GM12873 (cell line): ENCODE data around the gene NEDD4.

Source experiments
- TF ChIP-seq, protein P1 (sequence below): IDR thresholded peaks from 2 replicates; pipeline ENCODE4 v1.5.1; 2012; ENCODE audit warnings: low read depth, mild to moderate bottlenecking, moderate library complexity, low read length, control low read depth; ENCODE audit not compliant: insufficient read depth; ENCODE audit errors: missing control alignments

NEDD4 gene

DNA sequence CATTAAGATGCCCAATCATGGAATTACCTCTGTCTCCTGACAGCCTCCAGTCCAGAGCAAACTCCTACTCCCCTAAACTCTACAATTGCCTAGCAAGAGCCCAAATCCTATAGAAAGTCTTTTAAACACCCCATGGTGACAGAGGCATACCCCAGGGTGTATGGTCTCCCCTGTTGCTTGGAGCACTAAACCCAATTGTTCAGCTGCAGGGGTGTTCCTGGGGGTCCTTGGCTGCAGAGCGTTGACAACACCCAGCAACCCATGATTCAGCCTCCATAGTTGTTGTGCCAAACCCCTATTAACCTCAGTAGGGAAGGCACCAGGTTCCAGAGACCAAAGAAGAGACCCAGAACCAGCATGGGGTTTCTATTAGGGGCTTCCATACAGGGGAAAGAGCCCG lies 41.8 kb upstream of the NEDD4 start:
- TF ChIP-seq, protein P1, sequence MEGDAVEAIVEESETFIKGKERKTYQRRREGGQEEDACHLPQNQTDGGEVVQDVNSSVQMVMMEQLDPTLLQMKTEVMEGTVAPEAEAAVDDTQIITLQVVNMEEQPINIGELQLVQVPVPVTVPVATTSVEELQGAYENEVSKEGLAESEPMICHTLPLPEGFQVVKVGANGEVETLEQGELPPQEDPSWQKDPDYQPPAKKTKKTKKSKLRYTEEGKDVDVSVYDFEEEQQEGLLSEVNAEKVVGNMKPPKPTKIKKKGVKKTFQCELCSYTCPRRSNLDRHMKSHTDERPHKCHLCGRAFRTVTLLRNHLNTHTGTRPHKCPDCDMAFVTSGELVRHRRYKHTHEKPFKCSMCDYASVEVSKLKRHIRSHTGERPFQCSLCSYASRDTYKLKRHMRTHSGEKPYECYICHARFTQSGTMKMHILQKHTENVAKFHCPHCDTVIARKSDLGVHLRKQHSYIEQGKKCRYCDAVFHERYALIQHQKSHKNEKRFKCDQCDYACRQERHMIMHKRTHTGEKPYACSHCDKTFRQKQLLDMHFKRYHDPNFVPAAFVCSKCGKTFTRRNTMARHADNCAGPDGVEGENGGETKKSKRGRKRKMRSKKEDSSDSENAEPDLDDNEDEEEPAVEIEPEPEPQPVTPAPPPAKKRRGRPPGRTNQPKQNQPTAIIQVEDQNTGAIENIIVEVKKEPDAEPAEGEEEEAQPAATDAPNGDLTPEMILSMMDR: no peak

DNA sequence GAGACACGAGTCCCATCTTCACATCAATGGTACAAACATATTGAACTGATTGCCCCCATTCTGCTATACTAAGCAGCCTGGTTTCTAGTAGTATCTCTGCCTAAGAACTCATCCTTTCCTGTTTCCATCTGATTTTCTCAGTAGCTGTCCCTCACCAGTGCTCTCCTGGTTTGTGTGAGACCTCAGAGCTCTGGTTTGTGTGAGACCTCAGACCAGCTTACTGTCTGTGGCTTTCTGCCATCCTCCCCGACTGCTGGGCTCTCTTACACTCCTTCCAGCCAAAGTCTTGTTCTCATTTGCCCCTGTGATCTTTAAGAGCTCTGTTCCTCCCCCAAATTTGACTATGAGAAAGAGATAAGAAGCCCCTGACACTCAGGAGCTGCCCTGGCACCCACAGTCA lies 41.1 kb upstream of the NEDD4 start:
- TF ChIP-seq, protein P1: no peak

DNA sequence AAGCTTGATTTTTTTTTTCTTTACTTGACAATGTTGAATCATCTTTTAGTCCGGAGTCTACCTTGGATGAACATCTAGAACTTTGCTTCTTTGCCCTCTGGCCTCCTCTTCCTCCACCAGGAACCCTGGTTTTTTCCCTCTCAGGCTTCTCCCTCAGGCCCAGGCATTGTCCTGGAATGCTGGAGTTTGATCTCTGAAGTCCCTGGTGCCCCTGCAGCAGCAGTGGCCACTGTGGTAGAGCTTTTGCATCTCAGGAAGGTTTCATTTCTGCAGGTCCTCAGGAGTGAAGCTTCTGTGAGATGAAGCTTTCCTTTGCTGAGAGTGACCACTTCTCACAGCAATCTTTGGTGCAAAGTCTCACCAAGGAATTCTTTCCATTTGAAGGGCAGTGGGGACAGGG lies 39.0 kb upstream of the NEDD4 start:
- TF ChIP-seq, protein P1: no peak

DNA sequence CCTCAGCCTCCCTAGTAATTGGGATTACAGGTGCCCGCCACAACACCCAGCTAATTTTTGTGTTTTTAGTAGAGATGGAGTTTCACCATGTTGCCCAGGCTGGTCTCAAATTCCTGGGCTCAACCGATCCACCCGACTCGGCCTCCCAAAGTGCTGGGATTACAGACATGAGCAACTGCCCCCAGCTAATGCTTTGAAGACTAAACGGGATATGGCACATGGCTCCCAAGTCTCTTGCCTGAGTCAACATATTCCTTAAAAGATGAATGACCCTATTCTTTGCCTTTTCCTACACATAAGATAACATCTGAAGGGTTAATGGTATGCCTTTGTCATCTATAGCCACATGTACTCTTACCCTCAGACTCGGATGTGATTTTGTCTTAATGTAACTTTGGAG lies 38.4 kb upstream of the NEDD4 start:
- TF ChIP-seq, protein P1: no peak

DNA sequence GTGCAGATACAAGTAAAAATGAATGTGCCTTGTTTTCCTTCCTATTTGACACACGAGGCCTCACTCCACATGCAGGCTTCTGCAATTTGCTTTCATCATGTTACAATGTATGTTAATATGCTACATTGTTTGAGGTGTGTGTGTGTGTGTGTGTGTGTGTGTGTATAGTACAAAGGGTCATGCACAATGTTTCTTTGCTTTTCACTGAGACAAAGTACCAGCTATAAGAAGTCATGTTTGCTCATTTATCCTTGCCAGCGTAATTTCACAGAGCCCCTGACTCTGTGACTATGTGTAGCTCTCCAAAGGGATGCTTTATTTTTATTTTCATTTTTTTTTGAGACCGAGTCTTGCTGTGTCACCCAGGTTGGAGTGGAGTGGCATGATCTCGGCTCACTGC lies 38.0 kb upstream of the NEDD4 start:
- TF ChIP-seq, protein P1: no peak

DNA sequence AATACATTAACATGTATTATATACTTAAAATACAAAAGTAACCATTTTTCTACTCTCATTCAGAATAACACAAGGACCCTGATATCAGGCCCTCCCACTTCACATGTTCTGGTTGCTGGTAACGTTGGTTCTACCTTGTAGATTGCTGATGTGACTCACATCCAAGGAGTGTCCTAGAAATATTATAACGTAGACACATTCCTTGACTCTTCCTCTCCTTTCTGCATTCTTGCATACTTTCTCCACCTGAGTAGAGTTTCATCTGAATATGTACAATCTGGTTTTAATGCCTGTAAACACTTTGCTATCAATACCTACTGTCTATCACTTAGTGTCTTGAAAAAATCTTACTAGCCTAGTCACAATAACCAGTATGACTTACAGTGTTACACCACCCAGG lies 35.0 kb upstream of the NEDD4 start:
- TF ChIP-seq, protein P1: no peak

DNA sequence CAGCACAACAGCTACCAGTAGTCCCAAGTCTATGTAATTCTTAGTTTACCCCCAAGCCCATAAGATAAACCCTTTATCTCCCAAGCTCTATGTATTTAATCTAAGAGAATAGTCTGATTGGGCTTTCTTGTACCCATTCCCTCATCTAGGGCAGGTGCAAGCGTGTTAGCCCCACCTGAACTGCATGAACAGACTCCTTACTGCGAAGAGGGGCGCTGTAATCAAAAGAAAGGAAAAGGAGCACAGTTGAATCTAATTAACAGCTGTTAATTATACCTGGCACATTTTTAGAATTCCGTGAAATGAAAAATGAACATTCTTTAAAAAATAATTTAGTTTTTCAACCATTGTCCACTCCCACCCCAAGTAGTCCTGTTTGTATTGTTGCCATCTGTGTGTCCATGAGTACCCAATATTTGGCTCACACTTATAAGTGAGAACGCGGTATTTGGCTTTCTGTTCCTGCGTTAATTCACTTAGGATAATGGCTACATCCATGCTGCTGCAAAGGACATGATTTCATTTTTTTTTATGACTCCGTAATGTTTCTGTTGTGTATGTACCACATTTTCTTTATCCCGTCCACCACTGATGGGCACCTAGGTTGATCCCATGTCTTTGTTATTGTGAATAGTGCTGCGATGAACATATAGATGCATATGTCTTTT lies 26.5 kb upstream of the NEDD4 start:
- TF ChIP-seq, protein P1: no peak
